Thoracic aorta (tissue), 2 donors: ENCODE data around the gene SPRR5. TPM values are rescaled to one million over a fixed set of nuclear protein-coding genes. Genes with fewer than 3 reads are reported as not detected.

ENCODE experiments used
- ATAC-seq: fragments of 150-250 bp; one replicate; pipeline ENCODE4 v1.8.0; 2017; ENCODE audit warnings: low read depth; ENCODE audit not compliant: insufficient number of reproducible peaks, low FRiP score
- DNase-seq: peaks from one replicate; pipeline ENCODE4 v3.0.0-alpha.2; 2020; ENCODE audit warnings: low spot score
- H3K27ac ChIP-seq, 2 donors: fragments of 200-600 bp; sonication (generic); 1 replicate in 1 of 2; 2 replicates in 1 of 2; pipeline ENCODE4 v1.5.1; 2016; ENCODE audit warnings: mild to moderate bottlenecking in 2 of 2, moderate library complexity in 2 of 2
- H3K27me3 ChIP-seq: fragments of 200-600 bp; sonication (generic); replicated peaks from 2 replicates; pipeline ENCODE4 v1.6.0; 2016; ENCODE audit warnings: mild to moderate bottlenecking; ENCODE audit not compliant: insufficient read depth
- H3K36me3 ChIP-seq: fragments of 200-600 bp; sonication (generic); one replicate; pipeline ENCODE4 v1.5.1; 2016
- H3K4me1 ChIP-seq, 2 donors: fragments of 200-600 bp; sonication (generic); 1 replicate in 1 of 2; 2 replicates in 1 of 2; pipeline versions ENCODE4 v1.5.1 to v1.6.0; 2016; ENCODE audit warnings: low read depth in 2 of 2, mild to moderate bottlenecking in 1 of 2; ENCODE audit not compliant: control insufficient read depth in 1 of 2
- H3K4me3 ChIP-seq: fragments of 200-600 bp; sonication (generic); 2 replicates; pipeline ENCODE4 v1.5.1; 2016; ENCODE audit warnings: mild to moderate bottlenecking
- H3K9me3 ChIP-seq: fragments of 200-600 bp; sonication (generic); 2 replicates; pipeline ENCODE4 v1.5.1; 2016
- CTCF ChIP-seq: fragments of 200-600 bp; sonication (generic); IDR thresholded peaks from one replicate; pipeline ENCODE4 v1.5.1; 2019; ENCODE audit warnings: antibody characterized with exemption
- total RNA-seq, 2 donors: library from RNA; depleted of rRNA; stranded (reverse); fragments of >200 nt; gene quantifications; one replicate each; pipeline versions ENCODE4 v1.1.0 to v1.2.3, GENCODE V29; 2016

Gene SPRR5
- total RNA-seq, 2 donors from 2014 or later, result not detected

- no peak for DNase-seq
- Histone ChIP-seq H3K4me1 (no peaks in the 10 kb centered on the region), H3K27ac (no peak overlapping the region), H3K27me3 (no peaks in the 10 kb centered on the region), H3K9me3 (no peaks in the 10 kb centered on the region), H3K36me3 (no peaks in the 10 kb centered on the region), H3K4me3 (no peak overlapping the region)
- no peak for ATAC-seq
- no peak for TF ChIP-seq CTCF
Measured at GRCh38 chr1:152942161-152942560, 4.8 kb upstream of the SPRR5 start.

GRCh38 chr1:152946248-152946647 lies 758 bp upstream of the SPRR5 start:
- no peaks in the 10 kb centered on the region for H3K4me1 ChIP-seq
- ATAC-seq (no peak), DNase-seq (no peak)
- H3K27me3 ChIP-seq, result no peaks in the 10 kb centered on the region
- H3K36me3 ChIP-seq, result no peaks in the 10 kb centered on the region
- no peaks in the 10 kb centered on the region for H3K9me3 ChIP-seq
- H3K27ac ChIP-seq, result no peak overlapping the region
- TF ChIP-seq CTCF, result no peak
- H3K4me3 ChIP-seq, result no peak overlapping the region

GRCh38 chr1:152951711-152952110 lies 4.7 kb downstream of the SPRR5 start:
- DNase-seq (no peak), ATAC-seq (no peak)
- Histone ChIP-seq H3K9me3 (no peaks in the 10 kb centered on the region), H3K4me1 (no peaks in the 10 kb centered on the region), H3K27me3 (no peaks in the 10 kb centered on the region), H3K36me3 (no peaks in the 10 kb centered on the region), H3K4me3 (no peak overlapping the region), H3K27ac (no peak overlapping the region)
- TF ChIP-seq CTCF, result no peak

DNA sequence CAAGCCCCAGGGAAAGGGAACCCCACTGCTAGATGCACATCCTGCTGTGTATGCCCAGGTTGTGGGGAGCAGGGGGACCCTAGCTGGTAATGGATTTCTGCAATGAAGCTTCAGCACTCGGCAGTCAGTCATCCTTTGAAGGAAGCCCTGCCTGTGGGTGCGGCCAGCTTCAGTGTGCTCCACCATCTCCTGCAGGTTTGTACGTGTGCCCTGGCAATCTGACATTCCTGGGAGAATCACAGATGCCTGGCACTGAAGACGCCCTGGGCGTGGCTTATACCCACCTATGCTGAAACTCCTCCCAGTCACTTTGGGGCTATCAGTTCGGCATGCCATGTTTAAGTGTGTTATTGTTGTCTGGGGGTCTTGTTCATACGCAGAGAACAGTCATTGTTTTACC lies 6.8 kb downstream of the SPRR5 start:
- Histone ChIP-seq H3K27me3 (no peaks in the 10 kb centered on the region), H3K9me3 (no peaks in the 10 kb centered on the region), H3K4me1 (no peaks in the 10 kb centered on the region), H3K36me3 (no peaks in the 10 kb centered on the region), H3K27ac (no peak overlapping the region), H3K4me3 (no peak overlapping the region)
- DNase-seq, result no peak
- TF ChIP-seq CTCF, result no peak
- ATAC-seq, result no peak

DNA sequence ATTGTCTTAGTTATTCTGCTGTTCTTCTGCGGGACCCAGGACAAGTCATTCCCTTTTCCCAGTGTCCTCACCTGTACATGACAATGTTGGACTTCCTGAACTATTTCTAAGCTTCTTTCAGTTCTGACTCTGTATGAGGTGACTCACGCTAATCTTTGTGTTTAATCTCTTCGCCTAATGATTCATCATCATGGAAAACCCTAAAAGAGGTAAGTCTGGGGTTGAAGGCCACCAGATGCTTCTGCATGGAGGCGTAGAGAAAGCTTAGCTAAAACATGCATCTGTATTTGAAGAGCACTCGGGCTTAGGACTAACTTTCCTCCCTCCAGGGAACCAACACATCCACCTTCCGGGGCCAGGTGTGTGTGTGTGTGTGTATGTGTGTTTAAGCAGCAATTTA lies 7.4 kb downstream of the SPRR5 start:
- TF ChIP-seq CTCF, result no peak
- no peak for ATAC-seq

More for the DNA sequence above, 7.4 kb downstream of the SPRR5 start:
- Histone ChIP-seq H3K9me3 (no peaks in the 10 kb centered on the region), H3K4me1 (no peaks in the 10 kb centered on the region), H3K27ac (no peak overlapping the region), H3K4me3 (no peak overlapping the region), H3K36me3 (no peaks in the 10 kb centered on the region), H3K27me3 (no peaks in the 10 kb centered on the region)
- DNase-seq, result no peak
